Activated T-cell treated with anti-CD3 and anti-CD28 coated beads, Interleukin-2, amount 50 U/mL, for 72 hours (primary cell): ENCODE measurements around the gene HEY2. TPM values are rescaled to one million over a fixed set of nuclear protein-coding genes. Genes with fewer than 3 reads are reported as not detected.
A peak's percentile ranks its signal among the peaks of the same experiment; 100 is the strongest.

ENCODE experiments used
- ATAC-seq, 2 donors: fragments of 150-1000 bp; cut with Tn5 transposase; replicated peaks in 1 of 2; 2 replicates each; pipeline ENCODE4 v1.10.0; 2021; ENCODE audit warnings: moderate library complexity in 2 of 2, mild to moderate bottlenecking in 1 of 2
- DNase-seq, 2 donors: peaks; one replicate each; pipeline ENCODE4 v3.0.0; 2021 to 2022; ENCODE audit warnings: mixed read lengths in 1 of 2
- H3K27ac Mint-ChIP-seq: one replicate; pipeline ENCODE4 v1.8.0; 2022; ENCODE audit warnings: mild to moderate bottlenecking, moderate library complexity, mixed read lengths
- H3K27me3 Mint-ChIP-seq: one replicate; pipeline ENCODE4 v1.8.0; 2022; ENCODE audit warnings: low read depth, mixed read lengths
- H3K36me3 Mint-ChIP-seq, 2 donors: one replicate each; pipeline ENCODE4 v1.8.0; 2022; ENCODE audit warnings: mixed read lengths in 2 of 2, mild to moderate bottlenecking in 1 of 2; ENCODE audit not compliant: insufficient read depth in 2 of 2
- H3K4me1 Mint-ChIP-seq: one replicate; pipeline ENCODE4 v1.8.0; 2022; ENCODE audit warnings: low read depth, mixed read lengths
- H3K4me3 Mint-ChIP-seq, 2 donors: one replicate each; pipeline ENCODE4 v1.8.0; 2022; ENCODE audit warnings: mild to moderate bottlenecking in 2 of 2, mixed read lengths in 2 of 2, moderate library complexity in 2 of 2
- H3K9me3 Mint-ChIP-seq, 2 donors: one replicate each; pipeline ENCODE4 v1.8.0; 2022; ENCODE audit warnings: mixed read lengths in 2 of 2
- total RNA-seq, 2 donors: library from RNA; stranded (reverse); gene quantifications; one replicate each; pipeline ENCODE4 v1.2.3, GENCODE V29; 2022

HEY2 gene
- total RNA-seq, 2 donors from 2014 or later, result 0.12 TPM; not detected in 1

GRCh38 chr6:125729983-125730382 is 19.4 kb upstream of the HEY2 start:
- DNase-seq, result no peak
- H3K4me1 Mint-ChIP-seq, result no peaks in the 10 kb centered on the region
- H3K9me3 Mint-ChIP-seq, result no peaks in the 10 kb centered on the region
- H3K4me3 Mint-ChIP-seq, result no peak overlapping the region
- H3K36me3 Mint-ChIP-seq, result no peaks in the 10 kb centered on the region
- no peak overlapping the region for H3K27ac Mint-ChIP-seq
- H3K27me3 Mint-ChIP-seq, result peaks cover 36% of the 10 kb centered on the region
- no peak for ATAC-seq

- DNase-seq (no peak), ATAC-seq (peak in 1 of 2 donors; percentile 35)
- Mint-ChIP-seq H3K36me3 (no peaks in the 10 kb centered on the region), H3K27me3 (peaks cover 47% of the 10 kb centered on the region), H3K9me3 (no peaks in the 10 kb centered on the region), H3K4me1 (no peaks in the 10 kb centered on the region), H3K4me3 (no peak overlapping the region), H3K27ac (no peak overlapping the region)
Observed at GRCh38 chr6:125732398-125732797, 17.0 kb upstream of the HEY2 start.

GRCh38 chr6:125733516-125734300 is 15.7 kb upstream of the HEY2 start:
- DNase-seq (no peak), ATAC-seq (no peak)
- Mint-ChIP-seq H3K36me3 (no peaks in the 10 kb centered on the region), H3K27me3 (peaks cover 41% of the 10 kb centered on the region), H3K4me3 (no peak overlapping the region), H3K9me3 (no peaks in the 10 kb centered on the region), H3K27ac (no peak overlapping the region), H3K4me1 (no peaks in the 10 kb centered on the region)

- Mint-ChIP-seq H3K9me3 (no peaks in the 10 kb centered on the region), H3K27ac (no peak overlapping the region), H3K4me3 (no peak overlapping the region), H3K4me1 (no peaks in the 10 kb centered on the region), H3K27me3 (peaks cover 34% of the 10 kb centered on the region), H3K36me3 (no peaks in the 10 kb centered on the region)
- ATAC-seq (no peak), DNase-seq (no peak)
Observed at GRCh38 chr6:125738276-125738675, 11.2 kb upstream of the HEY2 start.

- Mint-ChIP-seq H3K27me3 (peaks cover 30% of the 10 kb centered on the region), H3K27ac (no peak overlapping the region), H3K4me1 (no peaks in the 10 kb centered on the region), H3K4me3 (no peak overlapping the region), H3K36me3 (no peaks in the 10 kb centered on the region), H3K9me3 (no peaks in the 10 kb centered on the region)
- ATAC-seq, result no peak
- no peak for DNase-seq
Observed at GRCh38 chr6:125739364-125739763, 10.1 kb upstream of the HEY2 start.

- Mint-ChIP-seq H3K27me3 (peaks cover 31% of the 10 kb centered on the region), H3K27ac (no peak overlapping the region), H3K9me3 (no peaks in the 10 kb centered on the region), H3K36me3 (no peaks in the 10 kb centered on the region), H3K4me1 (peaks cover 11% of the 10 kb centered on the region), H3K4me3 (no peak overlapping the region)
- no peak for DNase-seq
- no peak for ATAC-seq
Observed at GRCh38 chr6:125741336-125741735, 8.1 kb upstream of the HEY2 start.

- ATAC-seq, result no peak
Observed at GRCh38 chr6:125742024-125742423, 7.4 kb upstream of the HEY2 start.

GRCh38 chr6:125742464-125743120 is 6.8 kb upstream of the HEY2 start:
- no peaks in the 10 kb centered on the region for H3K36me3 Mint-ChIP-seq
- peaks cover 31% of the 10 kb centered on the region for H3K27me3 Mint-ChIP-seq
- H3K4me3 Mint-ChIP-seq, result no peak overlapping the region
- DNase-seq, result no peak
- no peaks in the 10 kb centered on the region for H3K9me3 Mint-ChIP-seq
- H3K27ac Mint-ChIP-seq, result no peak overlapping the region
- peaks cover 24% of the 10 kb centered on the region for H3K4me1 Mint-ChIP-seq
- no peak for ATAC-seq

More at GRCh38 chr6:125742024-125742423, 7.4 kb upstream of the HEY2 start:
- peaks cover 32% of the 10 kb centered on the region for H3K27me3 Mint-ChIP-seq
- H3K27ac Mint-ChIP-seq, result no peak overlapping the region
- H3K36me3 Mint-ChIP-seq, result no peaks in the 10 kb centered on the region
- H3K4me3 Mint-ChIP-seq, result no peak overlapping the region
- H3K4me1 Mint-ChIP-seq, result peaks cover 18% of the 10 kb centered on the region
- no peaks in the 10 kb centered on the region for H3K9me3 Mint-ChIP-seq
- no peak for DNase-seq

GRCh38 chr6:125743604-125744003 is 5.8 kb upstream of the HEY2 start:
- no peak overlapping the region for H3K27ac Mint-ChIP-seq
- peaks cover 26% of the 10 kb centered on the region for H3K27me3 Mint-ChIP-seq
- no peak overlapping the region for H3K4me3 Mint-ChIP-seq
- ATAC-seq (no peak), DNase-seq (no peak)
- H3K36me3 Mint-ChIP-seq, result no peaks in the 10 kb centered on the region
- H3K4me1 Mint-ChIP-seq, result peaks cover 29% of the 10 kb centered on the region
- H3K9me3 Mint-ChIP-seq, result no peaks in the 10 kb centered on the region

- ATAC-seq (no peak), DNase-seq (no peak)
- Mint-ChIP-seq H3K36me3 (peaks cover 0 to 1% of the 10 kb centered on the region in 2 donors), H3K27ac (no peak overlapping the region), H3K4me3 (peak overlapping the region in 1 of 2 donors; percentile 4), H3K9me3 (no peaks in the 10 kb centered on the region), H3K27me3 (peaks cover 35% of the 10 kb centered on the region), H3K4me1 (peaks cover 41% of the 10 kb centered on the region)
Observed at GRCh38 chr6:125745281-125746018, 4.0 kb upstream of the HEY2 start.

- Mint-ChIP-seq H3K4me1 (peaks cover 47% of the 10 kb centered on the region), H3K27me3 (peaks cover 41% of the 10 kb centered on the region), H3K9me3 (no peaks in the 10 kb centered on the region), H3K27ac (peak overlapping the region; percentile 68), H3K4me3 (peak overlapping the region; percentile 87 to 92), H3K36me3 (peaks cover 0 to 1% of the 10 kb centered on the region in 2 donors)
- ATAC-seq (no peak), DNase-seq (no peak)
Observed at GRCh38 chr6:125746019-125746414, 3.4 kb upstream of the HEY2 start.

GRCh38 chr6:125746731-125747588 is 2.5 kb upstream of the HEY2 start:
- H3K36me3 Mint-ChIP-seq, result peaks cover 0 to 1% of the 10 kb centered on the region in 2 donors
- peak; percentile 53 to 60 for ATAC-seq
- H3K27ac Mint-ChIP-seq, result no peak overlapping the region
- peak overlapping the region; percentile 87 to 92 for H3K4me3 Mint-ChIP-seq
- no peaks in the 10 kb centered on the region for H3K9me3 Mint-ChIP-seq
- peak; percentile 67 to 77 for DNase-seq
- peaks cover 54% of the 10 kb centered on the region for H3K4me1 Mint-ChIP-seq
- peaks cover 50% of the 10 kb centered on the region for H3K27me3 Mint-ChIP-seq
